Measurements from ENCODE around the gene NHERF2. TPM values are rescaled to one million over a fixed set of nuclear protein-coding genes. Genes with fewer than 3 reads are reported as not detected.

Gene NHERF2
- polyA plus RNA-seq, 1 donor = 36.7 TPM

DNA sequence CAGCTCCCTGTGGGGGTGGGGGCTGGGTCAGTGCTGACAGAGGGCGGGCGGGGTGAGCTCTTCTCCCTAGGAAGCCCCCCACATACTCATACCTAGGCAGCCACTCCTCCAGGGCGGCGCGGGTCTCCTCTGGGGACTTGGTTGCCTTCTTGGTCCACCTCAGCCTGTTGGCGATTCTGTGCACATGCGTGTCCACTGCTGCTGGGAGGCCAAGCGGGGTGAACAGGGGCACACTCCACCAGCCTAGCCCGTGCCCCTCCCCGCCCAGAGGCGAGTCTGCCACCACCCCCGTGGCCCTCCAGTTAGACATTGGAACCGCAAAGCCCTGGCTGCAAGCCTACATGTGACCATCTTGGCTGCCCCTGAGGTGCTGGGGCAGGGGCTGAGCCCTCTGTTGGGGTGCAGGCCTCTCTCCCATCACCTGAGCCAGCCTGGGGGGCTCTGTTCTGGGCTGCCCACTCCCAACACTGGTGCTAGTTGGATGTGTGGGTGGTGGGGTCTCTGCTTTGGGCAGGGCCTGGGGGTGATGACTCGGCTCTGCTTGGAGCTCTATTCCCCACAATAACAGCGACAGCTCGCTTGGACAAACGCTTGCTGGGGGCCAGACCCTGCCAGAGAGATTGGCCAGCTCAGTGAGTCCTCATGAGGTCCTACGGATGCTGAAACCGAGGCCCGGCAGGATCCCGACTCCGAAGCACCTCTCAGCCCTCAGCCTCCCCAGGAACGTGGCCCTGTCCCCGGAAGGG lies 13.5 kb downstream of the NHERF2 start:
- no peak for DNase-seq (ENCODE audit: low read depth)

- no peak for DNase-seq (ENCODE audit: low read depth)
These were observed 14.3 kb downstream of the NHERF2 start for GRCh38 chr16:2040787-2041522.

GRCh38 chr16:2042171-2042985 lies 15.7 kb downstream of the NHERF2 start:
- DNase-seq (ENCODE audit: low read depth) = no peak

GRCh38 chr16:2042986-2043666 lies 16.4 kb downstream of the NHERF2 start:
- DNase-seq (ENCODE audit: low read depth) = no peak

- DNase-seq (ENCODE audit: low read depth) = no peak
These were observed 17.2 kb downstream of the NHERF2 start for GRCh38 chr16:2043667-2044451.

DNA sequence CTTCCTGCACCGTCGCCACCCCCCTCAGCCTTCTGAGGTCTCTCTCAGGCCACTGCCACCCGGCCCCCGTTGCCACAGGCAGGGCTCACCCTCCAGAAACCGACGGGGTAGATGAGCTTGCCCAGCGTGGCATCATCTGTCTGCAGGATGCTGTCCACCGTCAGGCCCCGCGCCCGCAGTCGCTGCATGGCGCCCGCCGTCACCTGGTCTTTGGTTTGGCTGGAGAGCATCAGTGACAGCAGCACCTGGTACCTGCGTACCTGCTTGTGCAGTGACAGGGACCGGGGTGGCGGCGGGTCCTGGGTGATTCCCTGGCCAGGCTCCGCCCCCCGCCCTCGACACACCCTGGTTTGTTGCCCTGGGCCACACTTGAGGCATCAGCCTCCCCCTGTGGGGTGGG lies 17.8 kb downstream of the NHERF2 start:
- no peak for DNase-seq (ENCODE audit: low read depth)

DNA sequence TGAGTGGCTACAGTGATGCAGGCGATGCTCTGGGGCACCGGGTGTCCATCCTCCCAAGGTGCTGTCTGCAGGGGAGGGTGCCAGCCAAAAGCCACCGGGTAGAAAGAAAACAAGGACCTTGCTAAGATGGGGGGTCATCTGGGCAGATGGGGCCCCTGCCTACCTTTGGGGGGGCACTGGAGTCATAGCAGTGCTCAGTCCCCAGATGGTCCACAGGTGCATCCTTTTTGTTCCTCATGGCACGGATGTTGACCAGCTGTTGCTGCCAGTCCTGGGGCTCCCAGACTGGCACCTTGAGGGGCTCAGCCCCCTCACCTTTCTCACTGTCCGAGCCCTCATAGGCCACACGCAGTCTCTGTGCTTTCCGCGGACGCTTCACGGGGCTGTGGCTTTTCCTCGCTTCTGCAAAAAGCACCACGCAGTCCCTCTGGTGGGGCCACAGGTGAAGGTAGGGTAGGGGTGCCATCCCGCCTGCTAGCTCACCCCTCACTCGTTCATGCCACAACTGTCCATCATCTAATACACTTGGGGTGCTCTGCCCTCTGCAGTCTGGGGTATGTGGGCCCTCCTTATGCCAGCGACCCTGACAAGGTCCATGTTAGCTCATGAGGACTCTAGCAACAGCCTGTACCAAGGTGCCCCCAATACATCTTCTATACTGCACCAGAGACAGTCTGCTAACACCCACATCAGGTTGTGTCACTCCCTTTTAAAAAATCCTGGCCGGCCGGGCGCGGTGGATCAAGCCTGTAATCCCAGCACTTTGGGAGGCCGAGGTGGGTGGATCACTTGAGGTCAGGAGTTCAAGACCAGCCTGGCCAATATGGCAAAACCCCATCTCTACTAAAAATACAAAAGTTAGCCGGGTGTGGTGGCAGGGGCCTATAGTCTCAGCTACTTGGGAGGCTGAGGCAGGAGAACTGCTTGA lies 19.5 kb downstream of the NHERF2 start:
- DNase-seq (ENCODE audit: low read depth) = no peak

GRCh38 chr16:2046893-2047329 lies 20.2 kb downstream of the NHERF2 start:
- no peak for DNase-seq (ENCODE audit: low read depth)

DNA sequence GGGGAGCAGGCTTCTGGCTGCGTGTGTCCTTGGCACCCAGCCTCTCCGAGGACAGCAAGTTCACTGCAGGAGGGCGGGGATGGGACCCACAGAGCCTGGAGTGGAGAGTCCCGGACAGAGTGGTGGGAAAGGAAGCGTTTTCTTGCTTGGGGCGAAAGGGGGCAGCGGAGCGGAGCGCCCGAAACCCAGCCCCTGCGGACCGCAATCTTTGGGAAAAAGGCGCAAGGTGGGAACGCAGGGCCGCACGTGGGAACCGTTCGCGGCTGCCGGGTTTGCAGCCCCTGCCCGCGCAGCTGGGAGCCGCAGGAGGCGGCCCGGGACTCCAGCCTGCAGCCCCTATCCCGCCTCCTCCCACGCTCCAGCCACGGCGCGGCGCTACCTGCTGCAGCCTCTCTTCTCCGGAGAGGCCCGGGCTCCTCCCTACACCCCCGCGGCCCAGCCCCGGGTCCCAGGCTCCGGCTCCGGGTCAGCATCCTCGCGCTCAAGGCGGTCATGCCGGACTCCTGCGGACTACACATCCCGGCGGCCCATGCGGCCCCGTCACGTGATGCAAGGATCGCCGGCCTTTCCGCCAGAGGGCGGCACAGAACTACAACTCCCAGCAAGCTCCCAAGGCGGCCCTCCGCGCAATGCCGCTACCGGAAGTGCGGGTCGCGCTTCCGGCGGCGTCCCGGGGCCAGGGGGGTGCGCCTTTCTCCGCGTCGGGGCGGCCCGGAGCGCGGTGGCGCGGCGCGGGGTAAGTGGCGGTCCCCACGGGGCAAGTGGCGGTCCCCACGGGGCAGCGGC lies 20.8 kb downstream of the NHERF2 start, which contains the start of the genes NTHL1 and TSC2:
Gene NTHL1 (minus strand): TSS at position 505 of the 786 bp plus-strand sequence. CDS start 11 bp downstream, at position 494.
Gene TSC2 (plus strand): TSS at position 656 of the 786 bp plus-strand sequence. CDS start 631 bp downstream, outside the sequence.
- peak; percentile 92 for DNase-seq (ENCODE audit: low read depth)

DNA sequence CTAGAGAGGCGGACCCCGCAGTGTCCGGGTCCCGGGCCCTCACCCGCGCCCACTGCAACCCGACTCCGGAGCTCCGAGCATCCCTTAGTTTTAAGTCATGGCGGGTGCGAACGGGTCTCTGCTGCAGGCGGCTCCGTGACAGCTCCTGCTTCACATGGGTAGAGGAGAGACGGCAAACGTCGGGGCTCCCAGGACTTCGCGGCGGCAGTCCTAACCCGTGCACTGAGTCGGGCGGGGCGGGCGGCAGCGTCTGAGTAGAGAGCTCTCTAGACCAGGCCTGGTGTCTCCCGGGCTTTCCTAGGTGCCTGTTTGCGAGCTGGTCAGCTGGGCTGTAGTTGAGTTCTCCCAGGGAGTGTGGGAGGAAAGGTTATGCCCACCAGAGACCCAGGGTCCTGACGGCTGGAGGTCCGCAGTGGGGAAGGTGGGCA lies 21.4 kb downstream of the NHERF2 start:
- DNase-seq (ENCODE audit: low read depth) = no peak

GRCh38 chr16:2053211-2053610 lies 26.5 kb downstream of the NHERF2 start:
- DNase-seq (ENCODE audit: low read depth) = no peak

GRCh38 chr16:2053897-2054296 lies 27.2 kb downstream of the NHERF2 start:
- no peak for DNase-seq (ENCODE audit: low read depth)

- DNase-seq (ENCODE audit: low read depth) = no peak
These were observed 28.0 kb downstream of the NHERF2 start for GRCh38 chr16:2054543-2055245.

DNA sequence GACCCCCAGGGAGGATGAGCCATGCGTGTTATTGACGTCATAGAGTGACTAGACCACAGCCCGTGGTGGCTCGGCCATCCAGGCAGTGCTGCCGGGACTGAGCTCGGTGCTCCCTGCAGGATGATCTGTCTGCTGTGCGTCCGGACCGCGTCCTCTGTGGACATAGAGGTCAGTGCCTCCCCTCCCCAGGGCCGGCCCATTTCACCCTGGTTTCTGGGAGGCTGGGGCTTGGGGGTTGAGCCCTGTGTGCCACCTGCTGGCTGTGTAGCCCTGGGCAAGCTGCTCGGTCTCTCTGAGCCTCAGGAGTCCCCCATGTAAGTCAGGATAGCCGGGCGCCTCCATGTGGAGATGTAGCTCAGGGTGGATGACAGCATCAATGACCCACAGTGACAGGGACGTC lies 29.4 kb downstream of the NHERF2 start:
- no peak for DNase-seq (ENCODE audit: low read depth)

DNA sequence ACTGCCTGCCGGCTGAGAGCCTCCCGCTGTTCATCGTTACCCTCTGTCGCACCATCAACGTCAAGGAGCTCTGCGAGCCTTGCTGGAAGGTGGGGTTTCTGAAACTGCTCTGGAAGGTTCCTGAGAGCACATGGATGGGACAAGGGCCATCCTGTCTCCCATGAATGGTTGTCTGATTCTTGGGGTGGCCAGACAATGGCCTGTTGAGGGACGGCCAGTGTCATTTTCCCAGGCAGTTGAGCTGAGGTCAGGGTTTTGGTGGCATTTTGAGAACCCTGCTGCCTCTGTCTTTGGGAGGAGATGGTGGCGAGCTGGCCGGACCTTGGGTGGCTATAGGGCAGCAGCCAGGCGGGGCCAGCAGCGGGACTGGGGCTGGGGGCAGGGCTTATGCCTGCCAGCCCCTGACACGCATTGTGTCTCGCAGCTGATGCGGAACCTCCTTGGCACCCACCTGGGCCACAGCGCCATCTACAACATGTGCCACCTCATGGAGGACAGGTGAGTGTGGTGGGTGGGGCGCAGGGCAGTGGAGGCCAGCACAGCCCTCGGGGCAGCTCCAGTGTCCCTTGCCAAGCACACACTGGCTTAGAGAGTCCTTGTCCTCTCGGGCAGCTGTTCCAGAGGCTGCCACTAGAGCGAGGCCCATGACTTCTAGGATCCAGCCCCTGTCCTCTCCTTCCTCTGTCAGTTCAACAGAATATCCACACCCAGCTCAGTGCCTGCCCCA lies 30.1 kb downstream of the NHERF2 start:
- DNase-seq (ENCODE audit: low read depth) = no peak

DNA sequence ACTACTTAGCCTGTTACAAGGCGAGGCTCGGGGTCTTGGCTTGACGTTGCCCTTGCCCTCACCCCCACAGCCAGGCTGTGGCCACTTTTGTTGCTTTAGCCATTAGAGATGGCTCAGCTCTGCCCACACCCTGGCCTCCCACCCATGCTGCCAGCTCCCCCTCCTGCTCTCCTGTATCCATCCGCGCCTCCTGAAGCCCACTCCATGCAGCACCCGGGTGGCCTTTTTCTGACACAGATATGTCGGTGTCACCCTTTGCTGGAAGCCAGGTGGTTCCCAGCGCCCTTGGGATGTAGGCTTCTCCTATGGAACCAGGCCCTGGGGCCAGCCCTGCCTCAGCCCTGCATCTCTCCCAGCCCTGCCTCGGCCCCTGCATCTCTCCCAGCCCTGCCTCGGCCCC lies 30.7 kb downstream of the NHERF2 start:
- no peak for DNase-seq (ENCODE audit: low read depth)

GRCh38 chr16:2058420-2058819 lies 31.7 kb downstream of the NHERF2 start:
- DNase-seq (ENCODE audit: low read depth) = no peak

Data from forelimb muscle (tissue), 1 donor.